ENCODE results near the gene HMBS. TPM values are rescaled to one million over a fixed set of nuclear protein-coding genes. Genes with fewer than 3 reads are reported as not detected.
A peak's percentile ranks its signal among the peaks of the same experiment; 100 is the strongest.
"Not testable (repeated sequence)": the region's sequence is repeated elsewhere in the genome, so short reads cannot be mapped to it uniquely, and the experiment has no call there.

The HMBS gene
- total RNA-seq, 1 donor from 2014 or later, result 21.4 TPM

DNA sequence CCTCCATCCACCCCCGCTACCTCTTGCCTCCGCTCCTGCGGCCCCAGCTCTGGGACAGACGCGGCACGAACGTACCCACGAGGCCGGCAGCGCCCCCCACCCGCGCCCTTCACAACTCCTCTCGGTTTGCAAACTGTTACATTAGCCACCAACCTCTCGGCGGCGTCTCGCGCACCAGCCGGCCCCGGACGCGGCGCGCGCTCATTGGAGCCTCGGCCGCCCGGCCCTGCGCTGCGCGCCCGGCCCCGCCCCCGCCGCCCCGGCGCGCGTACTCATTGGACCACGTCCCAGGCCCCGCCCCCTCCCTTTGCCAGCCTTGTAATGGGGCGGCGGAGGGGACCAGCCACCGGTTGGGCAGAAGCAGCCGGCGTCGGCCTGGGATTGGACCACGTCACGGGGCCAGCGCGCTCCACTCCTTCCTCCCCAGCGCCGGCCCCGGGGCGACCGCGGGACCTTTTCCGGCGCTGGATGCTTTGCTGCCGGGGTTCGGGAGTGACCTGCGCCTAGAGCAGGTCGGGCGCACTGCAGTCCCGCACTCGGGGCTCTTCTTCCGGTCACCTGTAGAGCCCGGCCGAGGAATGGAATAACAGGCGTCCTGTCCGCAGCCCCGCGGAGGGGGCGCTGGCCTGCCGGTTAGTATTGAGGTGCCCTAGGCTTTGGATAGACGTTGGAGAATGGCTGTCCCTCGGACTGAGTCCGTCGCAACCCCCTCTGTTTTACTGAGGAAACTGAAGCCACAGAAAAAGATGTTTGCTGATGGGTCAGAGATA lies 27.5 kb upstream of the HMBS start, which contains the start of gene HYOU1:
Gene HYOU1 (minus strand): TSS at position 206 of the 770 bp plus-strand sequence. CDS start 1,045 bp downstream, outside the sequence.
- FAIRE-seq (no peak), DNase-seq (ENCODE audit: low read depth) (peak; percentile 85)
- H3K27ac ChIP-seq (ENCODE audit: low read depth, low read length), result peak within 1 kb of the TSS; percentile 83
- TF ChIP-seq, protein P1, sequence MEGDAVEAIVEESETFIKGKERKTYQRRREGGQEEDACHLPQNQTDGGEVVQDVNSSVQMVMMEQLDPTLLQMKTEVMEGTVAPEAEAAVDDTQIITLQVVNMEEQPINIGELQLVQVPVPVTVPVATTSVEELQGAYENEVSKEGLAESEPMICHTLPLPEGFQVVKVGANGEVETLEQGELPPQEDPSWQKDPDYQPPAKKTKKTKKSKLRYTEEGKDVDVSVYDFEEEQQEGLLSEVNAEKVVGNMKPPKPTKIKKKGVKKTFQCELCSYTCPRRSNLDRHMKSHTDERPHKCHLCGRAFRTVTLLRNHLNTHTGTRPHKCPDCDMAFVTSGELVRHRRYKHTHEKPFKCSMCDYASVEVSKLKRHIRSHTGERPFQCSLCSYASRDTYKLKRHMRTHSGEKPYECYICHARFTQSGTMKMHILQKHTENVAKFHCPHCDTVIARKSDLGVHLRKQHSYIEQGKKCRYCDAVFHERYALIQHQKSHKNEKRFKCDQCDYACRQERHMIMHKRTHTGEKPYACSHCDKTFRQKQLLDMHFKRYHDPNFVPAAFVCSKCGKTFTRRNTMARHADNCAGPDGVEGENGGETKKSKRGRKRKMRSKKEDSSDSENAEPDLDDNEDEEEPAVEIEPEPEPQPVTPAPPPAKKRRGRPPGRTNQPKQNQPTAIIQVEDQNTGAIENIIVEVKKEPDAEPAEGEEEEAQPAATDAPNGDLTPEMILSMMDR (IDR thresholded peaks at IDR 0.05; ENCODE audit: insufficient read depth, low read depth, low read length), result no peak
- TF ChIP-seq EZH2 (IDR thresholded peaks at IDR 0.05; ENCODE audit: insufficient read depth, low read length), result no peak
- H3K79me2 ChIP-seq (ENCODE audit: insufficient read depth, low read length), result peaks cover 43% of the 10 kb centered on the region
- H3K4me2 ChIP-seq (ENCODE audit: low read length), result peak within 1 kb of the TSS; percentile 95
- Mint-ChIP-seq H3K27ac (ENCODE audit: unreplicated experiment) (peak within 1 kb of the TSS; percentile 94), H3K27me3 (ENCODE audit: low read depth, unreplicated experiment) (no peaks in the 10 kb centered on the region), H3K4me1 (ENCODE audit: low read depth, unreplicated experiment) (peaks cover 14% of the 10 kb centered on the region), H3K4me3 (ENCODE audit: unreplicated experiment) (peak within 1 kb of the TSS; percentile 97), H3K9me3 (ENCODE audit: unreplicated experiment) (no peaks in the 10 kb centered on the region), H3K36me3 (ENCODE audit: low read depth, unreplicated experiment) (peaks cover 17% of the 10 kb centered on the region)
- peaks cover 41% of the 10 kb centered on the region for H4K20me1 ChIP-seq (ENCODE audit: insufficient read depth, low read length)
- peaks cover 18% of the 10 kb centered on the region for H3K4me1 ChIP-seq (ENCODE audit: insufficient read depth, low read length)
- peak within 1 kb of the TSS; percentile 78 for H3K4me3 ChIP-seq (ENCODE audit: insufficient read depth, low read depth, low read length)
- H3K36me3 ChIP-seq (ENCODE audit: insufficient read depth, low read length), result peaks cover 32% of the 10 kb centered on the region
- no peaks in the 10 kb centered on the region for H3K9me3 ChIP-seq (ENCODE audit: insufficient read depth, low read depth, low read length)
- H3K9ac ChIP-seq (ENCODE audit: low read length), result peak within 1 kb of the TSS; percentile 91
- H3K27me3 ChIP-seq (ENCODE audit: insufficient read depth, low read length), result no peaks in the 10 kb centered on the region
- H2AFZ ChIP-seq (ENCODE audit: low read depth, low read length), result peak within 1 kb of the TSS; percentile 72

DNA sequence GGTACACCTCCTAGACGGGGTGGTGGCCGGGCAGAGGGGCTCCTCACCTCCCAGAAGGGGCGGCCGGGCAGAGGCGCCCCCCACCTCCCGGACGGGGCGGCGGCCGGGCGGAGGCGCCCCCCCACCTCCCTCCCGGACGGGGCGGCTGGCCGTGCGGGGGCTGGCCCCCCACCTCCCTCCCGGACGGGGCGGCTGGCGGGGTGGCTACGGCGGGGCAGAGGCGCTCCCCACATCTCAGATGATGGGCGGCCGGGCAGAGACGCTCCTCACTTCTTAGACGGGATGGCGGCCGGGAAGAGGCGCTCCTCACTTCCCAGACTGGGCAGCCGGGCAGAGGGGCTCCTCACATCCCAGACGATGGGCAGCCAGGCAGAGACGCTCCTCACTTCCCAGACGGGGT lies 25.6 kb upstream of the HMBS start:
- not testable (repeated sequence) for H3K9me3 ChIP-seq (ENCODE audit: insufficient read depth, low read depth, low read length); H3K27ac ChIP-seq (ENCODE audit: low read depth, low read length); H3K27ac Mint-ChIP-seq (ENCODE audit: unreplicated experiment); DNase-seq (ENCODE audit: low read depth); H3K36me3 Mint-ChIP-seq (ENCODE audit: low read depth, unreplicated experiment); H3K9ac ChIP-seq (ENCODE audit: low read length); H3K27me3 Mint-ChIP-seq (ENCODE audit: low read depth, unreplicated experiment); H3K4me3 ChIP-seq (ENCODE audit: insufficient read depth, low read depth, low read length); H3K27me3 ChIP-seq (ENCODE audit: insufficient read depth, low read length); H2AFZ ChIP-seq (ENCODE audit: low read depth, low read length); H3K9me3 Mint-ChIP-seq (ENCODE audit: unreplicated experiment); H3K4me3 Mint-ChIP-seq (ENCODE audit: unreplicated experiment); FAIRE-seq; H3K4me2 ChIP-seq (ENCODE audit: low read length)
- peaks cover 14% of the 10 kb centered on the region for H3K36me3 ChIP-seq (ENCODE audit: insufficient read depth, low read length)
- H4K20me1 ChIP-seq (ENCODE audit: insufficient read depth, low read length), result peaks cover 22% of the 10 kb centered on the region
- H3K4me1 Mint-ChIP-seq (ENCODE audit: low read depth, unreplicated experiment), result peaks cover 14% of the 10 kb centered on the region
- H3K79me2 ChIP-seq (ENCODE audit: insufficient read depth, low read length), result peaks cover 33% of the 10 kb centered on the region
- peaks cover 18% of the 10 kb centered on the region for H3K4me1 ChIP-seq (ENCODE audit: insufficient read depth, low read length)

DNA sequence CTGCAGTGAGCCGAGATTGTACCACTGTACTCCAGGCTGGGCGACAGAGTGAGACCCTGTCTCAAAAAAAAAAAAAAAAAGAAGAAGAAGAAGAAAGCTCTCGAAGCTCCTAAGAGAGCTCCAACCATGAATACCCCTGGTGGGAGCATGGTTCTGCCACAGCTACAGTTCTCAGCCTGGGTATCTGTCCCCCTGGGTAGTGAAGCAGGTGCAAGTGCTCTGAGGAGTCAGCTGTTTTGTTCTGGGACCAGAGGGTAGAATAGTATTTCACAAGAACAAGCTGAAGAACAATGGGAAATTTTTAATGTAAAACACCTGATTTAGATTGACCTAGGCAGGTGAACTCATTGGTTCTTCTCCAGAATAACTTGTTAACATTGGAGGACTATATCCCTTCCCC lies 23.4 kb upstream of the HMBS start:
- Mint-ChIP-seq H3K4me3 (ENCODE audit: unreplicated experiment) (no peak overlapping the region), H3K9me3 (ENCODE audit: unreplicated experiment) (no peaks in the 10 kb centered on the region), H3K36me3 (ENCODE audit: low read depth, unreplicated experiment) (no peaks in the 10 kb centered on the region), H3K27ac (ENCODE audit: unreplicated experiment) (no peak overlapping the region), H3K27me3 (ENCODE audit: low read depth, unreplicated experiment) (no peaks in the 10 kb centered on the region), H3K4me1 (ENCODE audit: low read depth, unreplicated experiment) (peaks cover 6% of the 10 kb centered on the region)
- no peak overlapping the region for H3K4me2 ChIP-seq (ENCODE audit: low read length)
- no peak overlapping the region for H3K27ac ChIP-seq (ENCODE audit: low read depth, low read length)
- no peak for FAIRE-seq
- no peaks in the 10 kb centered on the region for H3K27me3 ChIP-seq (ENCODE audit: insufficient read depth, low read length)
- H3K79me2 ChIP-seq (ENCODE audit: insufficient read depth, low read length), result peaks cover 24% of the 10 kb centered on the region
- H2AFZ ChIP-seq (ENCODE audit: low read depth, low read length), result no peak overlapping the region
- TF ChIP-seq, protein P1 (IDR thresholded peaks at IDR 0.05; ENCODE audit: insufficient read depth, low read depth, low read length), result no peak
- TF ChIP-seq EZH2 (IDR thresholded peaks at IDR 0.05; ENCODE audit: insufficient read depth, low read length), result no peak
- peaks cover under 1% of the 10 kb centered on the region for H4K20me1 ChIP-seq (ENCODE audit: insufficient read depth, low read length)
- DNase-seq (ENCODE audit: low read depth), result no peak
- peaks cover 9% of the 10 kb centered on the region for H3K4me1 ChIP-seq (ENCODE audit: insufficient read depth, low read length)
- no peak overlapping the region for H3K4me3 ChIP-seq (ENCODE audit: insufficient read depth, low read depth, low read length)
- no peaks in the 10 kb centered on the region for H3K36me3 ChIP-seq (ENCODE audit: insufficient read depth, low read length)
- no peaks in the 10 kb centered on the region for H3K9me3 ChIP-seq (ENCODE audit: insufficient read depth, low read depth, low read length)
- no peak overlapping the region for H3K9ac ChIP-seq (ENCODE audit: low read length)
